HT-29 (cell line): Measurements from ENCODE around the gene DCLK1. TPM values are rescaled to one million over a fixed set of nuclear protein-coding genes. Genes with fewer than 3 reads are reported as not detected.
"Not testable (repeated sequence)": the region's sequence is repeated elsewhere in the genome, so short reads cannot be mapped to it uniquely, and the experiment has no call there.

ENCODE experiments used
- DNase-seq: peaks from one replicate; pipeline ENCODE4 v3.0.0-alpha.2; 2015; ENCODE audit warnings: low spot score
- total RNA-seq: library from RNA; depleted of rRNA; stranded (reverse); fragments of >200 nt; shearing (Covaris generic); gene quantifications from 2 replicates; pipeline ENCODE4 v1.2.3, GENCODE V29; 2014

Gene DCLK1
- total RNA-seq, 1 experiment from 2014 or later = not detected

DNA sequence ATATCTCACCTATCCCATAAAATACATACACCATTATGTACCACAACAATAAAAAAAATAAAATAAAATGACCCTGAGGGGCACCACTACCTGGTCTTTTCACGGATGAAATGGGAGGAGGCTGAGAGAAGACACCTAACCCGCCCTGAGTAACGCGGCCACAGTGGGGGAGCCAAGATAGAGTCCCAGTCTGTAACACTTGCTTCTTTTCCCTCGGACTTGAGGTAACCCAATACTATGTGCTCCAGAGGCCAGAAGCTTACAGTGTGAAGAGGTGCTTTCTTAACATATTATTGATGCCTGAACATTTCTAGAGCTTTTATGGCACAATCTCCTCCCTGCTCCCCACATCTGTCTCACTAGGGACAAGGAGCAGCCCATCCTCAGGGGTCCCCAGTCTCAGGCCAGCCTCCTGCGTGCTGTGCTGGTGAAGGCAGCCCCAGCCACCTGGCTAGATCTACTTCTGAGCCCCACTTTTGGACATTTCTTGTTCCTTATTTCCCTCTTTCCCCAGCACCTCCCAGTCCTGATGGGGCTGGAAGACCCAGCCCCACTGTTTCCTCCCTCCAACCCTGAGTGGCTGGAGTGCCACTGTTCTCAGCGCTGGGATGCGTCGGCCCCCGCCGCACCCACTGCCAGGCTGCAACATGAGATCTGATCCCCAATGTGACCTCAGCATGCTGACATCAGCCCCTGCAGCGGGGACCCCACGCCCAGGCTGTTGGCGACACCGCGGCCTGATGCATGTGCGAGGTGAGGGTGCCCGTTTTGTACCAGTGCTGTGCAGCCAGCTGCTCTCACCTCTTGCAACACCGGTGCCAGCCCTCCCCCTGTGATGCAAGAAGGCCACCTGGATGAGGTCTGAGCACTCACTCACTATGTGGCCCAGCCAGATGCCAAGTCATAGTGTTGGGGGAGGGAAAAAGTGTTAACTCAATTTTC is 143.3 kb downstream of the DCLK1 start:
- no peak for DNase-seq

DNA sequence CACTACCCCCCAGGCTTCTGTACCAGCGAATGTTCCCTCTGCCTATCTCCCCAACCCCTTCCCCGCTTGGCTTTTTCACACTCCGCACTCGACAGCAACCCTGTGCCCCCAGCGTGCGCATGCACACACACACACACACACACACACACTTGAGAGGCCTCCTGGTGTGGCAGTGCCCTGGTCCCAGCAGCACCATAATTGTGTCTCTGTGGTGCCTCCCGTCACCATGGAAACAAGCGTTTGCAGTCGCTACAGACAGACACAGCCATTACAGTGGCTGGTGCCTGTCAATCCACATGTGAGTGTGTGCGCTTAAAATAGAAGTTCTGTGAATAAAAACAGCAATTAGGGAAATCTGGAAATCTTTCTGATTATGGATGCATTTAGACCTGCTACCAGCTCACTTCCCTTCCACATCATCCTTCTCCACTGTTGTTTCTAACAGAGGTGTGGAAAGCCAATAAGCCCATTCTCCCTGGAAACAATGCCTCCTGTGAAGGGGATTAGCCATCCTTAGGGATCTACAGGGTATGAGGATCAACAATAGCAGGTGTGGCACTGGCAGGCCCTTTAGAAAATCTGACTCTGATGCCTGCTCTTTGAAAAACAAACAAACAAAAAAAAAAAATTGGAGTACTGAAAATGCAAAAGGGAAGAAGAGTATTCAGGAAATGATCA is 146.3 kb downstream of the DCLK1 start:
- DNase-seq = no peak

DNA sequence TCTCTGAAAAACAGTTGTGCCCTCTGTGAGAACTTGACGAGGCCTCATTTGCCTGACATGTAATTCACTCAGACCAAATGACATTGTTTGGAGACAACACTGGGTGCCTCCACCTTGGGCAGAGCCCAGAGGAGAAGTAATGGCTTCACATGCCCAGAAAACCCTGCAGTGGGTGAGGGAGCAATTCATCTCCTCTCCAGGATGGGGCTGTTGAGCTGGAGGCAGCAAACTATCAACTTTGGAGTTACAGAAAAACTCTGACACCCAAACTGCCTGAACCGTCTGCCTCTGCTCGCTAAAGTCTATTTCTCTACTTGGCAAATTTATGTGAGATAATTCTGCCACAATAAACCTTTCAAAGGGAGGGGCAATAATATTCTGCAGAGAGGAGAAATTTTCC is 146.9 kb downstream of the DCLK1 start:
- DNase-seq = no peak

DNA sequence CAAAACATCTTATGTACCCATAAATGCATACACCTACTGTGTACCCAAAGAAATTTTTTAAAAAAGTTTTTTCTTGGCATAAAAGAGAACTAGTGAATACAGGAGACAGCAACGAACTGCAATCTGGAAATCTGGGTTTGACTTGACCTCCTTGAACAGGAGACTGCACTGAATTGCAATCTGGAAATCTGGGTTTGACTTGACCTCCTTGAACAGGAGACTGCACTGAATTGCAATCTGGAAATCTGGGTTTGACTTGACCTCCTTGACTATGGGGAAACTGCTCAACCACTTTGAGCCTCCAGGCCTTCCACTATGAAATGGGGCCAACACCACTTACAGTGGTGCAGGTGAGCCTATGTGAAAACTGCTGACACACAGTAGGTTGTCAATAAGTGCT is 147.5 kb downstream of the DCLK1 start:
- DNase-seq = not testable (repeated sequence)

DNA sequence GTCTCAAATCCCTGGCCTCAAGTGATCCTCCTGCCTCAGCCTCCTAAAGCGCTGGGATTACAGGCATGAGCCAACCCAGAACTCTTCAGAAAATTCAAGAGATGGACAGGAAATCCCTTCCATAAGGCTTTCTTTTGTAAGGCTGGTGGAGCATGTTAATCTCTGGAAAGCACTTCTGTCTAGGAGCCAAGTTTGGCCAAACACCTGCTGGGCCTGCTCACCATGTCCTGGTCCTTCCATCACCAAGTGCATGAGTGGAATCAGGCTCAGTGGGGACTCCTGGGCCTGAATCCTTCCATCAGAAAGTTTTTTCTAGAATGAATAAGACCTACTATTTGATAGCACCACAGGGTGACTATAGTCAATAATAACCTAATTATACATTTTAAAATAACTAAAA is 148.0 kb downstream of the DCLK1 start:
- DNase-seq = no peak

DNA sequence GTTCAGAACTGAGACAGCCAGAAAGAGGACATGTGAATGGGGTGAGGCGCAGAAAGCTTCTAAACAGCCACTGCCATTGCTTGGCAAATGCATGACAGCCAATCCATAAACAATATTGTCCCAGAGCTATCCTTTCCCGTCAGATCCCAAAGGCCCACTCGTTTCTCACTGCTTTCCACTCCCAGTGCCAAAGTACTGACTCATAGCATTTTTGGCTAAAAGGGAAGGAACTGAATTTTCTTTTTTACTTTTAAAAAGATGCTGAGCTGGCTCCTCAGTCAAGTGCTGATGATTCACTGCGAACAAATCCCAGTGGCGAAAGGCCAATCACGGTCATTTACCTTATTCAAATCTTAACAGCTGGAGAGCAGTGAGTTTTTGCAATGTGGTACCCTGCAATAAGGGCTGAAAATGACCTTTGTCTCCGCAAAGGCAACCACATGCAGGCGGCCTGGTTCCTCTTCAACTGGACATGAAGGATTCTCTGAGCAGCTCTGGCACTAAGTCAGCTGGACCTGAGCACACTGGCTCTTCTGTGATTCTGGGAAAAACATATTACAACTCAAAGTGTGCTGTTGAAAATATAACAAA is 151.7 kb downstream of the DCLK1 start:
- no peak for DNase-seq

DNA sequence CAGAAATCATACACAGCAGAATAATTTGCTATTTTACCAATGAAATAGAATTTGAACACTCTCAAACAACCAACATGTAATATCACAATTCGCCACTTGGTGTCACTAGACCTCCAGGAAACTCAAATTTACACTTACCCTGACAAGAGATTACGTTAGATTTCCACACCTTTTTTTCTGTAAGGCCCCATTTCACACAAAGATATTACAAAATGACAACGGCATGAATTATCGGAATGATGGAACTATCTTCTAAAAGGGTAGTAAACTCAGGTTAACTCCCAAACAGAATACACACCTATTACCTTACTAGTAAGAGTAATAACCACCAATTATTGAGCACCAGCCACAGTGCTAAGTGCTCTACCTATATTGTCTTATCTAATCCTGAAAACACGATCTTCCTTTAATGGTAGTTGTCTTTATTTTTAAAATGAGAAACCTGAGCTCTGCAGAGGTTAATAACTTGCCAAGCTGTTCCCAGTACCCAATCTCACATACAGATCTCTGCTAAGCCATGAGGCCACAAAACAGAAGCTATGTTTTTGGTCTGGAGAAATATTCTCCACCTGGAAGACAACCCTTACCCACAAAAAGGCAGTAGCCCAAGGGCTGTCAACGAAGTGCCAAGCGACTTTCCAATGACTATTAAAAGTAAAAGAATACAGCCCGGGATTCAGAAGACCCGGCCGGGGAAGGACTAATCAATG is 152.4 kb downstream of the DCLK1 start:
- peak; percentile 93 for DNase-seq

DNA sequence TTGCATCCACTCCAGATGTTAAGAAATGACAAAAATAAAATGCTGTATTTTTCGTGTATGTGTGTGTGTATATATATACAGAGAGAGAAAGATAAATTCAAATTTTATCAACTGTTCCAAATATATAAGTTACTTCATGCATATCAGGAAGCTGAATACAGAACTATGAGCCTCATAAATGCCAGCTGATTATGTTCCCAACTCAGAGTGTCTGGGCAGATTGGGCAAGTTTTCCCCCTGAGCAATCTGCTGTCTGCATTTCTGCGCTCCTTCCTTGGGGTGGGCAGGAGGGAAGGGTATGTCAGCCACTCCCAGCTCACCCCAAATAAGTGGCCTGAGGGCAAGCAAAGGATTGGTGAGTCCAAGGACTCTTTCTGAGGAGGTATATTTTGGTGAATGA is 154.1 kb downstream of the DCLK1 start:
- no peak for DNase-seq

DNA sequence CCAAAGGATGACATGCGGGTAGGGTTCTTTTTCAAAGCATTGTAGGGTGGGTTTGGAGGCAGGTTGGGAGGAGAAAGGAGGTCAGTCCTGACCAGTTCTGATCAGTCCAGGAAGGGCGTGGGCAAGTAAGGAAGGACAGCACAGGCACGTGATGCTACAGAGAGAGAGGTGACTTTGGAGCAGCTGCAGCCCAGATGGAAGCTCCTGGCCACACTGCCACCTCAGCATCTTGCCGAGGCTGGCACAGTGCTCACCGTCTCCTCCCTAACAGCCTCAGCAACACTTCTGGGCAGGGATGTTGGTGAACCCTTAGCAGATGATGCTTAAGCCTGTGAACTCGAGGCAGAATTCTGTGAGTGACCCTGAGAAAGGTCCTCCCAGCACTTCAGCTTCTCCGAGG is 155.1 kb downstream of the DCLK1 start:
- no peak for DNase-seq

DNA sequence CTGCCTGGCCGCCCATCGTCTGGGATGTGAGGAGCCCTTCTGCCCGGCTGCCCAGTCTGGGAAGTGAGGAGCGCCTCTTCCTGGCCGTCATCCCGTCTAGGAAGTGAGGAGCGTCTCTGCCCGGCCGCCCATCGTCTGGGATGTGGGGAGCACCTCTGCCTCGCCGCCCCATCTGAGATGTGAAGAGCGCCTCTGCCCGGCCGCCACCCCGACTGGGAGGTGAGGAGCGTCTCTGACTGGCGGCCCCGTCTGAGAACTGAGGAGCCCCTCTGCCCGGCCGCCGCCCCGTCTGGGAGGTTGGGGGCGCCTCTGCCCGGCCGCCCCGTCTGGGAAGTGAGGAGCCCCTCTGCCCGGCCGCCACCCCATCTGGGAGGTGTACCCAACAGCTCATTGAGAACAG is 164.2 kb downstream of the DCLK1 start:
- DNase-seq = not testable (repeated sequence)

DNA sequence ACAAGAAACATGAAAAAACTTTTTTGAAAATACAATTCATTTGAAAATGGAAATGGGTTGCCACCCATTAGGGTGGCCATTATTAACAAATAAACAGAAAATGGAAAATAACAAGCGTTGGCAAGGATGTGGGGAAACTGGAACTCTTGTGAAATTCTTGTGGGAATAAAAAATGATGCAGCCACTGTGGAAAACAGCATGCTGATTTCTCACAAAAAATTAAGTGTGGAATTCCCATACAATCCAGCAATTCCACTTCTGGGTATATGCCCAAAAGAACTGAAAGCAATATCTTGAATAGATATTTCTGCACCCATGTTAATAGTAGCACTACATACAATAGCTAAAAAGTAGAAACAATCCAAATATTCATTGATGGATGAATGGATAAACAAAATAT is 165.2 kb downstream of the DCLK1 start:
- DNase-seq = no peak

DNA sequence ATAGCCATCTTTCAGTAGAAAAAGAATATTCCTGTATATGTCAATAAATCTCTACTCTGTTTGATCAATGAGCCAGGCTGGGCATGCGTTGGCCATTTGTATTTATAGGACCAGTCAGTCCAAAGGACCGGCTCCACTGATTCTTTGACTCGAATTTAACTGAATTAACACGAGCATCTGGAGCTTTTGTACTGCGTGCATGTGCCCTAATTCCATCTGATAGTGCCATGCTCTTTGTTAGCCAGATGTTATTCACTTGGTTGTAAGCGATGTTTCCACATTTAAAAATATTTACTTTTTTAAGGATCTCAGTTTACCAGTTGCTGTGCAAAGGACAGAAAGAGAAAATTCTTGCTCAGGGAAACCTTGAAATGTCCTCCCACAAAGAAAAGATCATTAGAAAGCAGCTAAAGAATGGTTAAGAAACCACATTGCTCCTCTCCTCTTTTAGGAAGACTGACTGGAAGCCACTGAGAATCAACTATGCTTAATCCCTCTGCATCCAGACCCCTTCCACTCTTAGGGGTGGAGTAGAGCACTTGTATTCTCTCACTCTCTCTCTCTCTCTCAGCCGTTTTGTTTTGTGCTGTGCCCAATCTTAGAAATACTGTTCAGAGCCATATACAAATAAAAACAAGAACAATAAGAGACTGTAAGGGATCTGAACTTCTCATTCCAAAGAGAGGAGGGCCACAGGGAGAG is 165.8 kb downstream of the DCLK1 start:
- DNase-seq = no peak

DNA sequence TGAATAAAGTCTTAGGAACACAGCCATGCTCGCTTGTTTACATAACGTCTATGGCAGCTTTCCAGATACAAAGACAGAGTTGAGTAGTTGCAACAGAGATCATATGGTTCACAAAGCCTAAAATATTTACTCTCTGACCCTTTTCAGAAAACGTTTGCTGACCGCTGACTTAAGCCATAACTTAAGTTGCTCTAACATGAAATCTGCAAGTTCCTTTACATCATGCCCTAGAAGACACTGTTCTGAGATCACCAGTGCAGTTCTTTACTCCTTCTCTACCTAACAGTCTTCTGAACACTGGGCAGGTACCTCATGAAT is 166.4 kb downstream of the DCLK1 start:
- DNase-seq = no peak

DNA sequence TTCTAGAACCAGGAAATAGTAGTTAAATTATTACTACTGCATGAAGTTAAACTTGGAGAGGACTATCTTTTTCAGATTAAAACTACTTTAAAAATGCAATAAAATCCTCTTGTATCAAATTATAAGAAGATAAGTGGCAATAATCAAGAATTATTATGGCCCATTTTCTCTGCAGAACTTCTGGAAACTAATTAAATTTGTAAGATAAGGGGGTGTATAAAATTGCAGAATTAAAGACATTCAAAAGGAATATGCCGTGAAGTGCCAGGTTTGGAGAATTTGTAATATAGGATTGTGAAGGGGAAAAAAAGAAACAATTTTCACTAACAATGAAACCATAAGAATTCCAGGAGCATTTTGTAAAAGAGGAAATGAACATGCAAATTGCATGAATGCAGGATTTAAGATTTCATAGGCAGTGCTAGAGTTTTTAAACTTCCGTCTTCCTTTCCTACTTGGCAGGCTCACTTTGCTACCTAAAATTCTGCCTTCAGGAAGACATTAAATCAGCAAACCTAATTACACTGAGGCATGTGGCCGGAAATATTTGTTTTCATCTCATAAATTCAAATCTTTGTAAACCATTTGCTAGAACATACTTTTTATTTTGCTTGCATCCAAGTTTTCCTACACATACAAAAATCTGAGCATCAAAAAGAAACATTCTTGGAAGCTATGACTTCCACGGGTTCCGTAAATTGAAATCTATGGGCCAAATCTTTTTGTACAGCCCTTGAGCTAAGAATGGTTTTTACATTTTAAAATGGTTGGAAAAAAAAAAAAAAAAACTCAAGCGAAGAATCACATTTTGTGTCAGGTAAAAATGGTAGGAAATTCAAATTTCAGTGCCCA is 166.9 kb downstream of the DCLK1 start:
- DNase-seq = no peak

DNA sequence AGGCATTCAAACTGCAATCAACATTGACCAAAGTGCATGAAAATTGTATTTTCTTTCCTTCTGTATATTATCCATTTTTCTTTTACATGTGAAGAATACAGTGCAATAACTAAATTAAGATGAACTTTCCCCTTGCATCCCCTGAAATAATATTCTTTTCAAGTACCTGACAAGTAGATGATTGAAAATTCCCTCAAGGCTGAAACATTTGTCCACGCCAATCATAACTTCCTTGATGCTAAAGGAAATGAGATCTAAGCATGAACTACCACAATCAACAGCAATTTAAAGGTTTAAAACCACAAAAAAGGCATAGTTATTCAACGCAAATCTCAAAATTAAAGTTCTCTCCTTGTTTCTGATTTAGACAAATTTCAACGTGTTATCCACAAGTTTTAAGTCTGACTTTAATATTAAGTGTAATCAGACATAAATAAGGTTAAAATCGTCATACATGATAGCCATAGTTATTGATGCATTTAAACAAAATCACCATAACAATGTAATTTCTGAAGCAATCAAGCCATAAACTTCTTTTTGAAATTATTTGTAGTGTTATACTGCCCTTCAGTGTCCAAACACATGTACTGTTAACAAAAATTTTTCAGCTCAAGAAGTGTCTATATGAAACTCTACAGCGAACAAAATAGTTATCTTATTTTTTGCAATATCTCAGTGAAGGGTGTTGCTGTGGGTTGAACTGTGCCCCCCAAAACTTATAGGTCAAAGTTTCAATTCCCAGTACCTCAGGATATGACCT is 169.5 kb downstream of the DCLK1 start:
- peak; percentile 25 for DNase-seq

DNA sequence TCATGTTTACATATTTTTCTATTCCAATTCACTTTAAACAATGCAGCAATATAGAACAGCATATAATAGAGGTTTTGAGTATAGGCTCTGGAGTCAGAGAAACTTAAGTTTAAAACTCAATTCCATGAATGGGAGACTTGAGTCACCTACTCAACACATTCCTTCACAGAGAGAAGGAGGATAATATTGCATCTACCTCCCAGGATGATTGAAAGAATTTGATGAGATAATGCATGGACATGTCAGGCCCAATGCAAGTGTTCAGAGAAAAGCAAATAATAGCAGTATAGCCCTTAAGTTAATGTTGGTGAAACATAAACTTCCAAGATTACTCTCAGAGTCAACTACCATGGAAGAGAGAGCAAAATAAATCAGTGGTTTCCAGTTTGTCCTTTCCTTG is 170.2 kb downstream of the DCLK1 start:
- no peak for DNase-seq

DNA sequence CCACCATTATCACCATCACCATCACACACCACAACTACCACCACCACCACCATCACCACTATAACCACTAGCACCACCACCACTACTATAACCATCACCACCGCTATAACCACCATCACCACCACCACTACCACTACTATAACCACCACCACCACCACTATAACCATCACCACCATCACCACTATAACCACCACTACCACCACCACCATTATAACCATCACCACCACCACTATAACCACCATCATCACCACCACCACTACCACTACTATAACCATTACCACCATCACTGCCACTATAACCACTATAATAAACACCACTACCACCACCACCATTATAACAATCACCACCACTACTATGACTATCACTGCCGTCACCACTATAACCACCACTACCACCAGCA is 173.2 kb downstream of the DCLK1 start:
- DNase-seq = no peak

DNA sequence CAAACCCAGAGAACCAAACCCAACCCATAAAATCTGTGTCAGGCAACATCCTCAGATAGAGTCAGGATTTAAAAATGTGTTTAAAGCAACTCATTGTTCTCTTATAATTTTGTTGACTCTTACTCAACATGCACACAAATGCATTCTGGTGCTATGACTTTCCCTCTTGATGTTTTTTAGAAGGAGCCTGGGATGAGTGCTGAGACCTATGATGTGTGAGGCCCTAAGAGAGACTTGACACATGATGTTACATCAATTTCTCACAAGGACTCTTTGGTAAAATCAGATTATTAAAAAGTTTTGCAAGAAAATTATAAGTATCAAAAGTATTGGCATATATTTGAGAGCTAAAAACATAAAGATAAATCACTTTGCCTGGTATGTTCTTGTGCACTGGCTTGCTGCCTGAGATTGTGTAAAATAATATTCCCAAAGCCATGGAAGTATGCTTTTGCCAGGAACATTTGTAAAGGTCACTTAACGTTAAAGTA is 173.9 kb downstream of the DCLK1 start:
- no peak for DNase-seq

DNA sequence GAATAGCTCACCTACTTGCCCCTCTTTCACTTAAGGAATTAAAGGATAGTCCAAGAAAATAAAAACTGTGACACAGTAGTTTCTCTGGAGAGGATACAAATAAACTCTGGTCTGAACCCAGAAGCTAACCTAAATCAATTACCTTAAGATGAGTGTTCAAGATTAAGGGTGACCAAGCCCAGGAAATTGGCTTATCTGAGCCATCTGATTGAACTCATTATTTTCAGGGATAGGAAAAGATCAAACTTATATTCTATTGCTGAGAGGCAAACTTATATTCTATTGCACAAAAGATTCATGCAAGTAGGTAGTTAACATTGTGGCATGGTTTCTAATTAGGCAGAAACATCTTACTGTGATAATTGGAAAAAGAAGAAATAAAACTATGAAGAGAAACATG is 175.1 kb downstream of the DCLK1 start:
- DNase-seq = no peak

DNA sequence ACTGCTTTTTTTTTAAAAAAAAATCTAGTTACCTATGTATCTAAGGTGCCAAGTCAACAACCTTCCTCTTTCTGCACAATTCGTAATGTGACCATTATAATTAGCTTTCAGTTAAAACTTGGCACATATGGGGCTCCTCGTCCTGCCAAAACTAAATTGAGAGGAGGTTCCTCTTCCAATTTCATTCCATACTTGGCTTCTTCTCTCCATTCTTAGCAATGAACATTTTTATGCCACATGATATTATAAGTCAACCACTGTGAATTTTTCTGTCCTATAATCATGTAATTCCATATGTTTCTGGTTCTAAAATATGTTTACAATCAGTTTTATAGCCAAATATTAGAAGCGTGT is 177.0 kb downstream of the DCLK1 start:
- DNase-seq = no peak
